Tibial nerve (tissue), 4 donors: ENCODE results near the gene DGKD. TPM values are rescaled to one million over a fixed set of nuclear protein-coding genes. Genes with fewer than 3 reads are reported as not detected.

Source experiments
- DNase-seq, 2 donors: peaks; one replicate each; pipeline ENCODE4 v3.0.0-alpha.2; 2019; ENCODE audit warnings: low spot score in 2 of 2
- H3K27ac ChIP-seq, 4 donors: fragments of 200-600 bp; sonication (generic) in 3 of 4; one replicate each; pipeline ENCODE4 v1.5.1; 2017 to 2019; ENCODE audit warnings: mild to moderate bottlenecking in 1 of 4
- H3K27me3 ChIP-seq, 2 donors: fragments of 200-600 bp; sonication (generic) in 1 of 2; one replicate each; pipeline versions ENCODE4 v1.5.1 to v1.6.0; 2017 to 2019
- H3K36me3 ChIP-seq, 3 donors: fragments of 200-600 bp; sonication (generic); one replicate each; pipeline ENCODE4 v1.5.1; 2018 to 2019
- H3K4me1 ChIP-seq, 4 donors: fragments of 200-600 bp; sonication (generic) in 3 of 4; one replicate each; pipeline ENCODE4 v1.5.1; 2017 to 2019
- H3K4me3 ChIP-seq, 4 donors: fragments of 200-600 bp; sonication (generic) in 3 of 4; one replicate each; pipeline ENCODE4 v1.5.1; 2017 to 2019; ENCODE audit warnings: mild to moderate bottlenecking in 1 of 4, moderate library complexity in 1 of 4
- H3K9me3 ChIP-seq, 4 donors: fragments of 200-600 bp; sonication (generic) in 3 of 4; one replicate each; pipeline ENCODE4 v1.5.1; 2017 to 2019
- CTCF ChIP-seq, 5 experiments: fragments of 200-600 bp in 3 of 5; fragments of 450-650 bp in 2 of 5; sonication (generic) in 3 of 5; IDR thresholded peaks; one replicate each; pipeline ENCODE4 v1.5.1; 2016 to 2019; ENCODE audit warnings: antibody characterized with exemption in 5 of 5, mild to moderate bottlenecking in 3 of 5, moderate library complexity in 2 of 5
- EP300 ChIP-seq, 2 donors: sonication (generic); formaldehyde crosslinking; IDR thresholded peaks; one replicate each; pipeline ENCODE4 v1.6.1; 2017; ENCODE audit warnings: antibody characterized with exemption in 2 of 2, mild to moderate bottlenecking in 1 of 2
- POLR2A ChIP-seq, 2 donors: fragments of 450-650 bp; IDR thresholded peaks; one replicate each; pipeline ENCODE4 v1.6.1; 2017; ENCODE audit warnings: antibody characterized with exemption in 2 of 2, mild to moderate bottlenecking in 2 of 2, moderate library complexity in 2 of 2
- WGBS, 2 donors: methylation state at CpG; one replicate each; pipeline ENCODE4 v1.1.5; 2018; 5-methylcytosine and 5-hydroxymethylcytosine counted together
- total RNA-seq, 4 donors: library from RNA; depleted of rRNA; stranded (reverse); fragments of >200 nt; gene quantifications; one replicate each; pipeline ENCODE4 v1.1.0, GENCODE V29; 2016

DGKD gene
- total RNA-seq, 4 donors from 2014 or later: 6.5 to 11.7 (median 7.4) TPM

- H3K36me3 ChIP-seq: peaks cover 0 to 6% (median 0%) of the 10 kb centered on the region in 3 donors
- TF ChIP-seq EP300 (IDR thresholded peaks at IDR 0.05) (no peak), CTCF (IDR thresholded peaks at IDR 0.05) (no peak), POLR2A (IDR thresholded peaks at IDR 0.05) (no peak)
- 87 to 90% methylated on average over 6 of the region's 6 CpGs for WGBS, 2 donors
Observed at GRCh38 chr2:233363744-233364235, 9.5 kb downstream of the DGKD start.

DNA sequence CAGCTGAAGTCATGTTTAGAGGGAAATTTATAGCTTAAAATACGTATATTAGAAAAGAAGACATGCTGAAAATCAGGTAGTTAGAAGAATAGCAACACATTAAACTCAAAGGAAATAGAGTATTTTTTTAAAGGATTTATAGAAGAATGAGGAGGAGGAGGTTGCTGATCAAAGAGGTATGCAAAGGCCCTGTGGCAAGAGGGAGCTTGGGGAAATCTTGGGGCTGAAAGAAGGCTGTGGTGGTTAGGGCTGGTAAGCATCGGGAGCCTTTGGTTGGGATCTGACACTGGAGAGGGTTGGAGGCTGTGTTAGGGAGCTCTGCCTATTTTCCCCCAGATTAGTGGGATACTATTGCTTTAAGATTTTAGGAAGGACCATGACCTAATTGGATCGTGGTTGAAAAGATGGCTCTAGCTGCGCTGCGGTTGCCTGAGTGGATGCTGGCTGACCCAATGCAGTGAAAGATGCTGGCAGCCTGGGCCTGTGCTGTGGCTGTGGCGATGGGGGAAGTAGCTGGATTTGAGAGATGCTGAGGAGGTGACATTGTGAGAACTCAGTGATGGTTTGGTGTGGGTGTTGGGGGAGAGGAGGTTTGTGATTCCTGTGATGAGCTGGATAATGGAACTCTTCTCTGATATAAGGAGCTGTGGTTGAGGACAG, 11.7 kb downstream of the DGKD start:
- 86 to 91% methylated on average over 6 of the region's 6 CpGs for WGBS, 2 donors
- TF ChIP-seq EP300 (IDR thresholded peaks at IDR 0.05): no peak
- no peak for TF ChIP-seq POLR2A (IDR thresholded peaks at IDR 0.05)
- no peak for TF ChIP-seq CTCF (IDR thresholded peaks at IDR 0.05)
- DNase-seq: no peak

More at GRCh38 chr2:233363744-233364235, 9.5 kb downstream of the DGKD start:
- Histone ChIP-seq H3K4me1 (no peaks in the 10 kb centered on the region), H3K9me3 (peaks cover 0 to 12% (median 0%) of the 10 kb centered on the region in 4 donors), H3K27ac (no peak overlapping the region), H3K4me3 (no peak overlapping the region), H3K27me3 (no peaks in the 10 kb centered on the region)
- DNase-seq: no peak

DNA sequence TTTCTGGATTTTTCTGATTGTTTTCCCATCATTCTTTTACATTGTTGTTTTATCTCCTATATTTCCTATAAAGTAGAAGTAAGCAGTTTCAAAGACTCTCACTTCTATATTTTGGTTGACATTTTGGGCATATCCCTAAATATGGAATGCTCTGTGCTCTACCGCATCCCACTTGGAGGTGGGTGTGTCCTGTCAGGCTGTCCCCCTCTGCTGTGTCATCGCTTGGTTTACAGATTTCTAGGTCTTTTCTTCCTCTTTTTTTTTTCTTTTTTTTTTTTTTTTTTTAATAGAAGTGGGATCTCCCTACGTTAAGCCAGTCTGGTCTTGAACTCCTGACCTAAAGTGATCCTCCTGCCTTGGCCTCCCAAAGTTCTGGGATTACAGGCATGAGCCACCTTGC, 13.3 kb downstream of the DGKD start:
- H3K9me3 ChIP-seq: peaks cover 0 to 12% (median 0%) of the 10 kb centered on the region in 4 donors
- H3K27me3 ChIP-seq: no peaks in the 10 kb centered on the region
- TF ChIP-seq POLR2A (IDR thresholded peaks at IDR 0.05) (no peak), CTCF (IDR thresholded peaks at IDR 0.05) (no peak), EP300 (IDR thresholded peaks at IDR 0.05) (no peak)
- WGBS, 2 donors: 88 to 95% methylated on average over 3 of the region's 3 CpGs
- no peak for DNase-seq
- no peak overlapping the region for H3K4me3 ChIP-seq
- peaks cover 0 to 7% (median 6%) of the 10 kb centered on the region in 3 donors for H3K36me3 ChIP-seq
- no peaks in the 10 kb centered on the region for H3K4me1 ChIP-seq
- H3K27ac ChIP-seq: no peak overlapping the region

More for the DNA sequence above, 11.7 kb downstream of the DGKD start:
- Histone ChIP-seq H3K36me3 (peaks cover 0 to 6% (median 0%) of the 10 kb centered on the region in 3 donors), H3K9me3 (peaks cover 0 to 12% (median 0%) of the 10 kb centered on the region in 4 donors), H3K27me3 (no peaks in the 10 kb centered on the region), H3K27ac (no peak overlapping the region), H3K4me1 (no peaks in the 10 kb centered on the region), H3K4me3 (no peak overlapping the region)

DNA sequence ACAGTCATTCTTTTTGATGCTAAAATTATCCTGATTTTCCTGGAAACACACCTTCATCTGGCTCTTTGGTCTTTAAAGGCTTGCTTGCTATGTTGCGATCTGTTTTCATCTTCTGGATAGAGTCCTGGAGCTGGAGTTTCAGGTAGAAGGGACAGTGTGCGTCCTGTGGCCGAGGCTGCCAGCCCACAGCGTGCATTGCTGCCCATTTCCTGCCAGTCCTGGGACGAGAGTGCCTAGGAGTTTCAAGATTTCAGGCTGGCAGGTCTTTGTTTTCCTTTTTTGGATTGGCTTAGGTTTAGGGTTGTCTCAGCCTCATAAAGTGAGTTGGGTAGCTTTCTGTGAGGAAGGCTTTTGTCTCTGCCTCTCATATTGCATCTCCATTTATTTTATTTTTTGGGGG, 14.5 kb downstream of the DGKD start:
- H3K36me3 ChIP-seq: peaks cover 0 to 8% (median 2%) of the 10 kb centered on the region in 3 donors
- no peaks in the 10 kb centered on the region for H3K4me1 ChIP-seq
- no peak overlapping the region for H3K27ac ChIP-seq
- WGBS, 2 donors: 82 to 87% methylated on average over 5 of the region's 5 CpGs
- no peaks in the 10 kb centered on the region for H3K27me3 ChIP-seq
- DNase-seq: no peak
- no peak overlapping the region for H3K4me3 ChIP-seq
- H3K9me3 ChIP-seq: peaks cover 0 to 8% (median 0%) of the 10 kb centered on the region in 4 donors
- no peak for TF ChIP-seq CTCF (IDR thresholded peaks at IDR 0.05)
- TF ChIP-seq POLR2A (IDR thresholded peaks at IDR 0.05): no peak
- no peak for TF ChIP-seq EP300 (IDR thresholded peaks at IDR 0.05)

DNA sequence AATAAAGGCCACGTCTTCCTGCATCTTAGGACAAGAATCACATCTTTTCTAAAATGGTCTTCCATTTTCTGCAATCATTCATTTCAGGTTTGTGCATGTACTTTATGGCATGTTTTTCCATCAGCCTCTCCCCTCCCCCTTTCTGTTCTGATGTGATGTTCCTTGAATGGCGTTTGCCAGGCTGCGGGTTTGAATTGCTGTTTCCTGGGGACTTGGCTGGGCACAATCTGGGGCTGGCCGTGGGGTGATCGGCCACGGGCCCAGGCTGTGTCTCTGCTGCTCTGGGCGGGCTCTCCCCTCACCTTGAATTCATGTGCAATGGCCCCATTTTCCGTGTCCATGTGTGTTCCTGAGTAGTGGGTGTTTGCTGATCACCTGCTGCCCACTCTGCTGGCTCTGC, 15.2 kb downstream of the DGKD start:
- TF ChIP-seq EP300 (IDR thresholded peaks at IDR 0.05) (no peak), POLR2A (IDR thresholded peaks at IDR 0.05) (no peak), CTCF (IDR thresholded peaks at IDR 0.05) (no peak)
- H3K9me3 ChIP-seq: peaks cover 0 to under 1% (median 0%) of the 10 kb centered on the region in 4 donors
- WGBS, 2 donors: 76 to 79% methylated on average over 8 of the region's 8 CpGs
- no peak for DNase-seq
- no peak overlapping the region for H3K27ac ChIP-seq
- no peaks in the 10 kb centered on the region for H3K27me3 ChIP-seq
- H3K4me3 ChIP-seq: no peak overlapping the region
- H3K4me1 ChIP-seq: no peaks in the 10 kb centered on the region
- H3K36me3 ChIP-seq: peaks cover 0 to 8% (median 4%) of the 10 kb centered on the region in 3 donors
